ENCODE results near the gene PCP2.

GRCh38 chr19:7603919-7604318 lies 29.6 kb downstream of the PCP2 start:
- no peak for TF ChIP-seq POLR2AphosphoS5 (IDR thresholded peaks at IDR 0.05)
- TF ChIP-seq CTCF (IDR thresholded peaks at IDR 0.05), result no peak
